Kidney (tissue), 14 donors: ENCODE data around the gene CWF19L1. TPM values are rescaled to one million over a fixed set of nuclear protein-coding genes. Genes with fewer than 3 reads are reported as not detected.
A peak's percentile ranks its signal among the peaks of the same experiment; 100 is the strongest.

Source experiments
- DNase-seq, 5 donors: peaks; one replicate each; pipeline ENCODE4 v3.0.0-alpha.2; 2013 to 2020
- FAIRE-seq: peaks from 2 replicates; lab custom pipeline; 2012; peaks lifted over from hg19 to GRCh38; lab: Jason Lieb, UNC
- H3K27ac ChIP-seq, 2 donors: one replicate each; pipeline ENCODE4 v1.7.0; 2013; ENCODE audit warnings: low read depth in 2 of 2, low read length in 2 of 2, inconsistent platforms in 1 of 2
- H3K27me3 ChIP-seq: one replicate; pipeline ENCODE4 v1.7.1; 2013; ENCODE audit warnings: low read length, inconsistent platforms; ENCODE audit not compliant: control insufficient read depth, insufficient read depth
- H3K36me3 ChIP-seq, 3 donors: one replicate each; pipeline versions ENCODE4 v1.7.0 to v1.7.1; 2013; ENCODE audit warnings: low read length in 3 of 3, control low read depth in 1 of 3, inconsistent platforms in 1 of 3; ENCODE audit not compliant: insufficient read depth in 3 of 3, control insufficient read depth in 2 of 3
- H3K4me1 ChIP-seq, 3 donors: one replicate each; pipeline versions ENCODE4 v1.7.0 to v1.7.1; 2013; ENCODE audit warnings: low read length in 3 of 3, inconsistent platforms in 1 of 3, low read depth in 1 of 3; ENCODE audit not compliant: control insufficient read depth in 2 of 3, insufficient read depth in 2 of 3
- H3K4me3 ChIP-seq, 3 donors: one replicate each; pipeline versions ENCODE4 v1.7.0 to v1.8.1; 2013; ENCODE audit warnings: low read length in 3 of 3, control low read depth in 1 of 3, inconsistent platforms in 1 of 3
- H3K9ac ChIP-seq, 3 donors: one replicate each; pipeline versions ENCODE4 v1.7.0 to v1.7.1; 2013; ENCODE audit warnings: low read length in 3 of 3, control low read depth in 1 of 3, inconsistent platforms in 1 of 3
- H3K9me3 ChIP-seq, 3 donors: one replicate each; pipeline versions ENCODE4 v1.7.0 to v1.7.1; 2013; ENCODE audit warnings: low read length in 3 of 3, control low read depth in 1 of 3, inconsistent platforms in 1 of 3; ENCODE audit not compliant: control insufficient read depth in 2 of 3, insufficient read depth in 1 of 3
- CTCF ChIP-seq: IDR thresholded peaks from 3 replicates; pipeline ENCODE4 v1.5.1; 2012; ENCODE audit warnings: mild to moderate bottlenecking, moderate library complexity, borderline replicate concordance; ENCODE audit not compliant: insufficient read depth; ENCODE audit errors: extremely low read depth
- intact Hi-C: fragments of 100-400 bp; cut with DNase I; formaldehyde crosslinking; loops from one replicate; pipeline ENCODE4 v1.11.1; 2022
- polyA plus RNA-seq: library from polyadenylated mRNA; stranded (reverse); fragments of 350-450 nt; fragmentation: Illumina TruSeq; extraction: RNeasy Lipid Tissue Mini Kit (QIAGEN cat#74804); gene quantifications from one replicate; pipeline ENCODE4 v1.2.3, GENCODE V29; 2014; ENCODE audit warnings: low read depth, low replicate concordance; ENCODE audit not compliant: insufficient read depth
- total RNA-seq: library from RNA; stranded (reverse); fragmentation: NEBNext Ultra II Directional; extraction: Animal tissue kit (Norgen Biotek cat#: 25700); gene quantifications from one replicate; pipeline ENCODE4 v1.2.1, GENCODE V29; 2021
- donor health status: control.
- donor health status: control.
- donor health status: control.
- donor health status: control.
- donor health status: control.
- donor health status: DM: yes; HTN: yes; CAD: no.
- donor health status: Normal renal cell carcinoma (clear cell type).

CWF19L1 gene
- total and polyA plus RNA-seq, 2 donors from 2014 or later, result 18.0 to 25.0 TPM

DNA sequence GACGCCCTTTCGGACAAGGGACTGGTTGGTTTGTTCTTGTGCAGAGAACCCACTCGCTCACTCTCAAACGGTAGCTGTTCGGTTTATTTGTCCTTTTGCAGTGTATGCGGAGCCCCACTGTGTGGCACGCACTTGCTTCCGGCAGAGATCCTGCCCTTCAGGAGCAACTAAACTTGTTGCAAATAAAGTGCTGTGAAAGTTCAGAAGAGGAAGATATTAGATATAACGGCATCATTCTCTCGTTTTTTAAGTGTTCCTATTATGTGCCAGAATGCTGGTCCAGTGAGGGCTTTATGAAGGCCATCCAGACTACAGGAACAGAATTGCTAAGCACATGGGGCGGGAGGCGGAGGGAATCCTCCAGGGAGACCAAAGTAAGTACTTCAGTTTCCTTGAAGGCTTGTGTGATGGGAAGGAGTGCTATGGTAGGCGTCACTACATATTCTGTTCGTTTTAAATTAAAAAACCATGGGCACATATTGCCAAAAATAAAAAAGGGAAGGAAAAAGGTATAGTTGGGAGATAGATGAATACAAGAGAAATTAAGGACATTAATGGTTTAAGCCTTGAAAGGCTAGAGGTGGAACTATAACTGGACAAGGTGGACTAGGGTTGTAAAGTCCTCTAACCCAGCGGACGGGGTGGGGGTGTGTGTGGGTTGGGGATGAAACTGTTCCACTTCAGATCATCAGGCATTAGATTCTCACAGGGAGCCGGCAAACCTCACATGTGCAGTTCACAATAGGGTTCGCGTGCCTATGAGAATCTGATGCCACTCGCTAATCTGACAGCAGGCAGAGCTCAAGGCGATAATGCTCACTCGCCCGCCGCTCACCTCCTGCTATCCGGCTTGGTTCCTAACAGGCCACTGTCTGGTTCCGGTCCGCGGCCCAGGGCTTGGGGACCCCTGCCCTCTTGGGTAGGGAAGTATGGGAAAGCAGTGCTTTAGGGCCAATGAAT is 80.9 kb downstream of the CWF19L1 start:
- FAIRE-seq (no peak), DNase-seq (peak in 3 of 5 donors; percentile 55 to 69 (median 58))
- H3K4me3 ChIP-seq, result peak overlapping the region; percentile 95 to 99 (median 98)
- intact Hi-C loops, result no loop called here
- H3K4me1 ChIP-seq, result peaks cover 0 to 16% (median 5%) of the 10 kb centered on the region in 3 donors
- H3K36me3 ChIP-seq, result peaks cover 3 to 13% (median 13%) of the 10 kb centered on the region in 3 donors
- H3K27ac ChIP-seq, result peak overlapping the region; percentile 73 to 85
- peak overlapping the region; percentile 81 to 98 (median 94) for H3K9ac ChIP-seq
- no peak for TF ChIP-seq CTCF
- no peaks in the 10 kb centered on the region for H3K27me3 ChIP-seq
- no peaks in the 10 kb centered on the region for H3K9me3 ChIP-seq

DNA sequence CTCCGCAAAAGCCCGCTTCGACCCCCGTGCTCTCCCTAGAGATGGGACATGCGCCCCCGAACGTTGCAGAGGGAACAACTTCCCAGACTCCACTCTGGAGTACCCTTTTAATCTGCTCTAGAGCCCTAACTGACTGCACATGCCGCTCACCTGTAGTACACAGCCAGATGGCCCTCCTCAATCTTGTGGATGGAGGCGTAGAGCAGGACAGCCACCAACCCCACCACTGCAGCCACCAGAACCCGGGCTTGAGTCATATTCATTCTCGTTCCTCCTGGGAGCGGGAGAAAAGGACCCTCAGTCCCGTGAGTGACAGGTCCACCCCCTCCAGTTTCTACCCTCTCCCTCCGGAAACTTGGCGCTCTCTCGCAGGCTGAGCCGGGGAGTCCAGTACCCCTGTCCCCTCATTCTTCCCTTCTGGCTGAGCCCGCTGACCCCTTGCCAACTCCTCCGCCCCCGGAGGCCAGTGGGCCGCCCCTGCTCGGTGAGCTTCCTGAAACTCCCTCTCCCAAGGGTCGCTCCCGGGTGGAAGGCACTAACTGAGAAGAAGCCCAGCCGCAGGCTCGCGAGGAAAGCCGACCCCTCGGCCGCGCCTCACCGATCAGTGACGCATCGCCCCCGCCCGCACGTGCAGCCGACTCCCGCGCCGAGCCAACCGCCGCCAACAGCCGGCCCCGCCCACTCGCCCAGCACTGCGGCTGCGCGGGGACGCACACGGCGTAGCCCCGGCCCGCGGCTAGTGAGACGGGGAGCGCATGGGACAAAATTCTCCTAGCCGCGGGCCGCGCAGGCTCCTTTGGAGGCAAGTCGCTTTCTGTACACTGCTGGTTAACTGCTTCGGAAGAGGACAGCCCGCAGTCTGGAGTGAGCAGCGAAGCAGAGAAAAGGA is 81.8 kb downstream of the CWF19L1 start, which contains the start of gene ERLIN1:
Gene ERLIN1 (minus strand): TSS at position 666 of the 889 bp plus-strand sequence. CDS start 403 bp downstream, at position 263.
- H3K4me3 ChIP-seq, result peak within 1 kb of the TSS; percentile 95 to 99 (median 98)
- no peaks in the 10 kb centered on the region for H3K9me3 ChIP-seq
- TF ChIP-seq CTCF, result no peak
- H3K36me3 ChIP-seq, result peaks cover 0 to 5% (median 4%) of the 10 kb centered on the region in 3 donors
- intact Hi-C loops, result no loop called here
- H3K27ac ChIP-seq, result peak within 1 kb of the TSS; percentile 78 to 85
- DNase-seq (peak; percentile 96 to 99 (median 97)), FAIRE-seq (no peak)
- H3K4me1 ChIP-seq, result peaks cover 0 to 16% (median 5%) of the 10 kb centered on the region in 3 donors
- peak within 1 kb of the TSS; percentile 89 to 98 (median 94) for H3K9ac ChIP-seq
- no peaks in the 10 kb centered on the region for H3K27me3 ChIP-seq

DNA sequence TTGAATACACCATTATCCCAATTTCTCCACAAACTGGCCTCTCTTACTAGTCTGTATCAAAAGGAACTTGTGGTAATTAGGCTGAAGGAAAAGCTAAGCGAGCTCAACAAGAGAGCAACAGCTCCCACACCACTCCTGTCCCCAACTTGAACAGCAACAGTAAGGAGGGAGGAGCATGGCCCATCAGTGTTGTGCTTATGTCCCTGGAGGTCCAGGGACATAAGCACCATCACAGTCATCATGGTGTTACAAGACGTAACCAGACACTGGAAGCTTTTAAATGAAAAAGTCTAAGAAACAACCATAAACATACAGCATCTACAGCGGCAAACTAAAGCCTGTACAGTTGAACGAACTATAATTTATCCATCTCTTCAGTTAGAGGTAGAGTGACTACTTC is 82.6 kb downstream of the CWF19L1 start:
- peak in 3 of 5 donors; percentile 11 to 65 (median 48) for DNase-seq
- H3K9me3 ChIP-seq, result no peaks in the 10 kb centered on the region
- no peaks in the 10 kb centered on the region for H3K27me3 ChIP-seq
- peak overlapping the region; percentile 86 to 99 (median 94) for H3K4me3 ChIP-seq
- intact Hi-C loops, result no loop called here
- no peak for FAIRE-seq
- no peak for TF ChIP-seq CTCF
- no peak overlapping the region for H3K27ac ChIP-seq
- peak overlapping the region in 2 of 3 donors; percentile 87 to 94 for H3K9ac ChIP-seq
- peaks cover 0 to 3% (median 0%) of the 10 kb centered on the region in 3 donors for H3K36me3 ChIP-seq
- H3K4me1 ChIP-seq, result peaks cover 0 to 19% (median 5%) of the 10 kb centered on the region in 3 donors
